HG03159 (cell line): ENCODE measurements around the gene BAZ1B.
"Not testable (repeated sequence)": the region's sequence is repeated elsewhere in the genome, so short reads cannot be mapped to it uniquely, and the experiment has no call there.

Source experiments
- ATAC-seq: cut with Tn5 transposase; IDR thresholded peaks from one replicate; pipeline ENCODE4 v1.9.1; 2021; ENCODE audit warnings: mild to moderate bottlenecking, moderate library complexity; ENCODE audit not compliant: unreplicated experiment

The BAZ1B gene

GRCh38 chr7:73509463-73509862 lies 12.6 kb downstream of the BAZ1B start:
- ATAC-seq, result no peak

GRCh38 chr7:73507556-73507955 lies 14.5 kb downstream of the BAZ1B start:
- ATAC-seq, result no peak

- ATAC-seq, result no peak
Measured at GRCh38 chr7:73504920-73505319, 17.2 kb downstream of the BAZ1B start.

GRCh38 chr7:73504017-73504416 lies 18.1 kb downstream of the BAZ1B start:
- ATAC-seq, result no peak

- ATAC-seq, result no peak
Measured at GRCh38 chr7:73503229-73503628, 18.9 kb downstream of the BAZ1B start.

- no peak for ATAC-seq
Measured at GRCh38 chr7:73496626-73497025, 25.5 kb downstream of the BAZ1B start.

GRCh38 chr7:73495507-73495906 lies 26.6 kb downstream of the BAZ1B start:
- ATAC-seq, result not testable (repeated sequence)

- no peak for ATAC-seq
Measured at GRCh38 chr7:73489976-73490375, 32.1 kb downstream of the BAZ1B start.

- ATAC-seq, result no peak
Measured at GRCh38 chr7:73487486-73487885, 34.6 kb downstream of the BAZ1B start.

- no peak for ATAC-seq
Measured at GRCh38 chr7:73483171-73483570, 38.9 kb downstream of the BAZ1B start.

- ATAC-seq, result no peak
Measured at GRCh38 chr7:73482746-73483145, 39.3 kb downstream of the BAZ1B start.

- ATAC-seq, result not testable (repeated sequence)
Measured at GRCh38 chr7:73481521-73481920, 40.6 kb downstream of the BAZ1B start.

GRCh38 chr7:73478549-73478948 lies 43.5 kb downstream of the BAZ1B start:
- no peak for ATAC-seq

- ATAC-seq, result no peak
Measured at GRCh38 chr7:73477376-73477775, 44.7 kb downstream of the BAZ1B start.

- ATAC-seq, result no peak
Measured at GRCh38 chr7:73470208-73470607, 51.9 kb downstream of the BAZ1B start.

GRCh38 chr7:73467046-73467445 lies 55.0 kb downstream of the BAZ1B start:
- not testable (repeated sequence) for ATAC-seq

- no peak for ATAC-seq
Measured at GRCh38 chr7:73466112-73466511, 56.0 kb downstream of the BAZ1B start.

GRCh38 chr7:73463966-73464365 lies 58.1 kb downstream of the BAZ1B start:
- ATAC-seq, result no peak

- ATAC-seq, result no peak
Measured at GRCh38 chr7:73463260-73463659, 58.8 kb downstream of the BAZ1B start.

- no peak for ATAC-seq
Measured at GRCh38 chr7:73461782-73462285, 60.3 kb downstream of the BAZ1B start.

GRCh38 chr7:73454424-73454823 lies 67.7 kb downstream of the BAZ1B start:
- ATAC-seq, result no peak

GRCh38 chr7:73452999-73453635 lies 69.0 kb downstream of the BAZ1B start:
- ATAC-seq, result no peak

- no peak for ATAC-seq
Measured at GRCh38 chr7:73451780-73452398, 70.2 kb downstream of the BAZ1B start.
